ENCODE measurements around the gene OSBP2.
"Not testable (repeated sequence)": the region's sequence is repeated elsewhere in the genome, so short reads cannot be mapped to it uniquely, and the experiment has no call there.

The OSBP2 gene

DNA sequence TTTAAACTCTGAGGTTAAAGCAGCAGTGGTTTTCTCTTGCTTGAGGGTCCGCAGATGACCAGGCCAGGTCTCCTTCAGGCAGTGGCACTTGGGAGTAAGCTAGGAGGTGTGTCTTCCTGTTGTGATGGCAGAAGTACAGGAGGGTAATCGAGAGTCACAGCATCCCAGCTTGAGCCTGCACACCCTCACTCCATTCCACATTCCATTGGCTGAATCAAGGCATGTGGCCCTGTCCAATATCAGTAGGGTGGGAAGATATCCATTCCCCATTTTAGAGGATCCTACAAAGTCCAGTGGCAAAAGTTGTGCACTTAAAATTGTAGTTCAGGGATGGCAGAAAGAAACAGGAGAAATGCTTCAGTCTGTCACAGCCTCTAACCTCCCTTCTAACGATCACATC lies 23.3 kb downstream of the OSBP2 start:
- no peak overlapping the region for H3K4me3 ChIP-seq (ENCODE audit: insufficient read depth, low read depth, low read length)
- H3K9me3 ChIP-seq (ENCODE audit: control insufficient read depth, low read length), result no peaks in the 10 kb centered on the region
- WGBS, 2 experiments, result 97 to 100% methylated on average over 1 to 2 of the region's 3 CpGs
- H3K4me1 ChIP-seq (ENCODE audit: control insufficient read depth, insufficient read depth, low read length), result no peaks in the 10 kb centered on the region
- no peaks in the 10 kb centered on the region for H3K27me3 ChIP-seq (ENCODE audit: control insufficient read depth, insufficient read depth, low read length, poor library complexity, severe bottlenecking)
- no peaks in the 10 kb centered on the region for H3K36me3 ChIP-seq (ENCODE audit: control insufficient read depth, insufficient read depth, low read length)
- H3K27ac ChIP-seq (ENCODE audit: insufficient read depth, low read depth, low read length, poor library complexity, severe bottlenecking), result no peak overlapping the region

DNA sequence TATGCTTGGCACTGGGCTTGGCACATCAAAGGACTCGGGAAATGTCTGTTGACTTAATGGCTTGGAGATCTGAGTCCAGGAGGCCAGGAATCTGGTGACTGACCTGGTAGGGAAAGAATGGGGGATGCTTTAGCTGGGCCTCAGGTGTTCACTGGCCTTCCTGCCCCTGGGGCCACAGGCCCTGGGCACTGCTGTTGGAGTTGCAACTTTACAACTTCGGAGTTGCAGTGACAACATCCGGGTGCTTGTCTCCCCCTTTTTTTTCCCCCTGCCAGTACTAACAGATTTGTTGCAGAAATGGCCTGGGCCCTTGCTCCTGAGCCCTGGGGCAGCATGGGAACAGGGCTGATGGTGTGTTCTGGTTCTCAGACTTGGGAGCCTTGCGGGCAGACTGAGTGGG lies 23.8 kb downstream of the OSBP2 start:
- H3K4me1 ChIP-seq (ENCODE audit: control insufficient read depth, insufficient read depth, low read length), result no peaks in the 10 kb centered on the region
- H3K36me3 ChIP-seq (ENCODE audit: control insufficient read depth, insufficient read depth, low read length), result no peaks in the 10 kb centered on the region
- H3K27ac ChIP-seq (ENCODE audit: insufficient read depth, low read depth, low read length, poor library complexity, severe bottlenecking), result no peak overlapping the region
- no peaks in the 10 kb centered on the region for H3K27me3 ChIP-seq (ENCODE audit: control insufficient read depth, insufficient read depth, low read length, poor library complexity, severe bottlenecking)
- no peak overlapping the region for H3K4me3 ChIP-seq (ENCODE audit: insufficient read depth, low read depth, low read length)
- H3K9me3 ChIP-seq (ENCODE audit: control insufficient read depth, low read length), result no peaks in the 10 kb centered on the region
- WGBS, 2 experiments, result 88 to 89% methylated on average over 4 of the region's 4 CpGs

DNA sequence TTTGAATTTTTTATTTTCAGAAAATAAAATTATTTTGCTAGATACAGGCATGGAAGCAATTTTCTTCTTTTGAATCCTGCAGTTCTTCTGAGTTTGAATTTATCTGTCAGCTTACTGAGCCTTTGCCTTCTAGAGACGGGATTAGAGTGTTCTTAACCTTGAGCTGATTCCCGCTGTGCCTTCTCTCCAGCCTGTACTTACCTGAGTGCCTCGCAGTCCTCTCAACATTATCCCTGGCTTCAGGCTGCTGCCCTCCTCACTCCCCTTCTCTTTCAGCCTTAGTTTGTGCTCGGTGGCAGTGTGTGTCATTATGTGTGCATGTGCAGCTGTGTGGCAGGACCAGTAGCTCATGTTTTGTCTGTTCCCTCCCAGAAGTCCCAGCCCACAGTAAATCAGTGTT lies 24.3 kb downstream of the OSBP2 start:
- H3K36me3 ChIP-seq (ENCODE audit: control insufficient read depth, insufficient read depth, low read length), result no peaks in the 10 kb centered on the region
- H3K9me3 ChIP-seq (ENCODE audit: control insufficient read depth, low read length), result no peaks in the 10 kb centered on the region
- H3K27ac ChIP-seq (ENCODE audit: insufficient read depth, low read depth, low read length, poor library complexity, severe bottlenecking), result no peak overlapping the region
- no peak overlapping the region for H3K4me3 ChIP-seq (ENCODE audit: insufficient read depth, low read depth, low read length)
- H3K27me3 ChIP-seq (ENCODE audit: control insufficient read depth, insufficient read depth, low read length, poor library complexity, severe bottlenecking), result no peaks in the 10 kb centered on the region
- WGBS, 2 experiments, result 84 to 94% methylated on average over 3 to 4 of the region's 4 CpGs
- H3K4me1 ChIP-seq (ENCODE audit: control insufficient read depth, insufficient read depth, low read length), result no peaks in the 10 kb centered on the region

DNA sequence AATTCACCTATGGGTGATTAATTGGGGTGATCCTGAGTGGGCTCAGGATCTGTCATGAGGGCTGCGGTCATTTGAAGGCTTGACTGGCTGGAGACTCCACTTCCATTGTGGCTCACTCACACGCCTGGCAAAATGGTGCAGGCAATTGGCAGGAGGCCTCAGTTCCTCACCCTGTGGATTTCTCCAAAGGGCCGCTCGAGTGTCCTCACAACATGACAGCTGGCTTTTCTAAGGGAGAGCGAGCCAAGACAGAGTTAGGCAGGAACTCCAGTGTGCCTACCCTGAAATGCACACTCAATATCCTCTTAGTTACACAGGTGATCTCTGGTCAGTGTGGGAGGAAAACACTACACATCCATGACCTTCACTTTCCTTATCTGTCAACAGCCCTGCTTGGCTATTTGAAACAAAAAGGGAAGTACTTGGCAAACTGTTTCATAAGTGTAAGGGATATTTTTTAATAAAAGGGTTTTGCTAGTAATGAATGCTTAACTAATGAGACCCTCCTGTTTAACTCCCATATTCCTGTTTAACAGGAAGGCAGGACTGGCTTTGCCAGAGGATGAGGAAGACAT lies 25.7 kb downstream of the OSBP2 start:
- Histone ChIP-seq H3K9me3 (ENCODE audit: control insufficient read depth, low read length) (no peaks in the 10 kb centered on the region), H3K36me3 (ENCODE audit: control insufficient read depth, insufficient read depth, low read length) (no peaks in the 10 kb centered on the region), H3K4me3 (ENCODE audit: insufficient read depth, low read depth, low read length) (no peak overlapping the region), H3K4me1 (ENCODE audit: control insufficient read depth, insufficient read depth, low read length) (no peaks in the 10 kb centered on the region), H3K27me3 (ENCODE audit: control insufficient read depth, insufficient read depth, low read length, poor library complexity, severe bottlenecking) (no peaks in the 10 kb centered on the region), H3K27ac (ENCODE audit: insufficient read depth, low read depth, low read length, poor library complexity, severe bottlenecking) (no peak overlapping the region)
- WGBS, 2 experiments, result 83 to 86% methylated on average over 5 of the region's 5 CpGs

DNA sequence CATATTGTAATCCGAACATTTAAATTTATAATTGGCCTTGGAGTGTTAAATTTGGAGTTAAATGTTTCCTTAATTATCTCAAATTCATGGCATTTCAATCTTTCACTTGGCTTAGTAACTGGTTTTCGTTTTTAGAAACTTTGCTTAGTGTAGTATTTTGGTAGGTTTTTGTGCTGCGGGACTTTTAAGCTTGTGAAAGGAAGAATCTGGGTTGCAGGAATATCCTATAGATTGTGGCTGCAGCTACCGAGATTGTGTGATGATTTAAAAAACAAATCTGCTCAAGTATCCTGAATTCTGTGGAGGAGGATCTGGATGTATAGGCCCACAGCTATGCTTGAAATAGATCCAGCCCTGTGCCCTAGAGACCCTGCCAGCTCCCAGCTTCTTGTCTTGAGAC lies 27.1 kb downstream of the OSBP2 start:
- H3K9me3 ChIP-seq (ENCODE audit: control insufficient read depth, low read length), result no peaks in the 10 kb centered on the region
- H3K36me3 ChIP-seq (ENCODE audit: control insufficient read depth, insufficient read depth, low read length), result no peaks in the 10 kb centered on the region
- no peaks in the 10 kb centered on the region for H3K4me1 ChIP-seq (ENCODE audit: control insufficient read depth, insufficient read depth, low read length)
- WGBS, 2 experiments, result 90 to 96% methylated on average over 3 to 4 of the region's 4 CpGs
- no peak overlapping the region for H3K27ac ChIP-seq (ENCODE audit: insufficient read depth, low read depth, low read length, poor library complexity, severe bottlenecking)
- no peaks in the 10 kb centered on the region for H3K27me3 ChIP-seq (ENCODE audit: control insufficient read depth, insufficient read depth, low read length, poor library complexity, severe bottlenecking)
- H3K4me3 ChIP-seq (ENCODE audit: insufficient read depth, low read depth, low read length), result no peak overlapping the region

DNA sequence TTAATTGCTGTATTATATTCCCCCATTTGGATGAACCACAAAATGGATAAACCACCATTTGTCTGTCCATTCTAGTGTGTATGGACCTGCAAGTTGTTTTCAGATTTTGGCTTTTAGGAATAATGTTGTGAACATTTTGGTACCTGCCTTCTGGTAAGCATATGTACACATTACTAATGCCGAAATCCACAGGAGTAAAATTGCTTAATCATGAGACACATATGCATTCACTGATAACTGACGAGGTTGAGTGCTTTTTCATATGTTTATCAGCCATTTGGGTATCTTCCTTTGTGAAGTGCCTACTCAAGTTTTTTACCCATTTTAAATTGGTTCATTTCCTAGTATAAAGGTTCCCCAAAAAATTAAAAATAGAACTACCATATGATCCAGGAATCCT lies 34.2 kb downstream of the OSBP2 start:
- Histone ChIP-seq H3K4me1 (ENCODE audit: control insufficient read depth, insufficient read depth, low read length) (no peaks in the 10 kb centered on the region), H3K27me3 (ENCODE audit: control insufficient read depth, insufficient read depth, low read length, poor library complexity, severe bottlenecking) (no peaks in the 10 kb centered on the region), H3K4me3 (ENCODE audit: insufficient read depth, low read depth, low read length) (no peak overlapping the region), H3K27ac (ENCODE audit: insufficient read depth, low read depth, low read length, poor library complexity, severe bottlenecking) (no peak overlapping the region), H3K9me3 (ENCODE audit: control insufficient read depth, low read length) (no peaks in the 10 kb centered on the region), H3K36me3 (ENCODE audit: control insufficient read depth, insufficient read depth, low read length) (no peaks in the 10 kb centered on the region)
- WGBS, 2 experiments, result 81 to 94% methylated on average over 2 of the region's 2 CpGs

DNA sequence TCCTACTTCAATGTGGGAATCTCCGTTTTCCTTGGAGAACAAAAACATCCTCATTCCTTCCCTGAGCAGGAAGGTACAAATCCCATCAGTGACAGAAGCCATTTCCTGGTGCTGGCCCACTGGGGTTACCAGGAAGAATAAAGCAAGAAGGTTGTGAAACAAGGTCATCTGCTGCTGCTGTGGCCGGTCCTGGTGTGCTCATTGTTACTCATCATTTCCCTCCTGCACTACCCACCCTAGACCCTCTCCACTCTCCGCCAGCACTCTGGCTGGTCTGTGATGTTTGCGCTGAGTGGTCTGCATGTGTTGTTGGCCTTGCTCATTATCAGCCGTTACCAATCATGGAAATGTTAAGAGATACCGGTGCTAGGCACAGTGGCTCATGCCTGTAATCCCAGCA lies 37.0 kb downstream of the OSBP2 start:
- Histone ChIP-seq H3K9me3 (ENCODE audit: control insufficient read depth, low read length) (no peaks in the 10 kb centered on the region), H3K4me1 (ENCODE audit: control insufficient read depth, insufficient read depth, low read length) (no peaks in the 10 kb centered on the region), H3K27me3 (ENCODE audit: control insufficient read depth, insufficient read depth, low read length, poor library complexity, severe bottlenecking) (no peaks in the 10 kb centered on the region), H3K27ac (ENCODE audit: insufficient read depth, low read depth, low read length, poor library complexity, severe bottlenecking) (no peak overlapping the region), H3K36me3 (ENCODE audit: control insufficient read depth, insufficient read depth, low read length) (no peaks in the 10 kb centered on the region), H3K4me3 (ENCODE audit: insufficient read depth, low read depth, low read length) (no peak overlapping the region)
- WGBS, 2 experiments, result 92 to 94% methylated on average over 6 of the region's 6 CpGs

DNA sequence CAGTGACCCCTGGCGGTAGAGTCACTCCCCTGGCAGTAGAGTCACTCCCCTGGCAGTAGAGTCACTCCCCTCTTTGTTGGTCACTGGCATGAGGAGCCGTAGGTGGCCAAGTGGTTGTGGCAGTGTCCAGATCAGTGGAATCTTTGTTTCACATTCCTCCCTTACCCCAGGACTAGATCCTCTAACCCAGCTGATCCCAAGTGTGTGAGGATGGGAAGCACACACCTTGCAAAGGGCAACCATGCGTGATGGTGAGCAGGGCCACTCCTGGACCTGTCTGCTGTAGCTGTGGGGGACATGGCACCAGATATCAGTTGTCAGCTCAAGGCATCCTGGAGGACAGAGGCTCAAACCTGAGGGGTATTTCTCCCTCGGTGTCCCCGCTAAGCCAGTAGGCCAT lies 37.8 kb downstream of the OSBP2 start:
- H3K27ac ChIP-seq (ENCODE audit: insufficient read depth, low read depth, low read length, poor library complexity, severe bottlenecking), result no peak overlapping the region
- no peaks in the 10 kb centered on the region for H3K36me3 ChIP-seq (ENCODE audit: control insufficient read depth, insufficient read depth, low read length)
- WGBS, 2 experiments, result 91 to 92% methylated on average over 5 of the region's 5 CpGs
- no peak overlapping the region for H3K4me3 ChIP-seq (ENCODE audit: insufficient read depth, low read depth, low read length)
- no peaks in the 10 kb centered on the region for H3K27me3 ChIP-seq (ENCODE audit: control insufficient read depth, insufficient read depth, low read length, poor library complexity, severe bottlenecking)
- no peaks in the 10 kb centered on the region for H3K9me3 ChIP-seq (ENCODE audit: control insufficient read depth, low read length)
- H3K4me1 ChIP-seq (ENCODE audit: control insufficient read depth, insufficient read depth, low read length), result no peaks in the 10 kb centered on the region

DNA sequence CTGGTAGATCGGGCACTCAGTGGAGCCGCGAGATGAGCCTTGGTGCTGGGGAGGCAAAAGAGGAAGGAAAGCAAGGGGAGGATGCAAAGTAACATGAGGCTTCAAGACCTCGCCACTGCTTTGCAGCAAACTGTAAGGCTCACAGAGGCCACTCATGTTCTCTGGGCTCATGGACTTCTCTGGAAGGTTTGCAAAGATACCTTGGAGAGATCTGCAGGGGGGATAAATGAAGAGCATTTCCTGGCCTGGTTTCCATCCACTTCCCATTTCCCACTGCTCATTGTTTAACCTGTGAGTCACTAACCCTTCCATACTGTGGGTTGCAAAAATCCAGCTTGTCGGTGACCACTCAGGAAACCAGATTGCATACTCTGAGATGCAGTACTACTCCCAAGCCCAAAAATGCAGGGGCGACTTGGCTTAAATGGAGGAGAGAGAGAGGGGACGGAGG lies 38.5 kb downstream of the OSBP2 start:
- Histone ChIP-seq H3K4me3 (ENCODE audit: insufficient read depth, low read depth, low read length) (no peak overlapping the region), H3K27me3 (ENCODE audit: control insufficient read depth, insufficient read depth, low read length, poor library complexity, severe bottlenecking) (no peaks in the 10 kb centered on the region), H3K27ac (ENCODE audit: insufficient read depth, low read depth, low read length, poor library complexity, severe bottlenecking) (no peak overlapping the region), H3K9me3 (ENCODE audit: control insufficient read depth, low read length) (no peaks in the 10 kb centered on the region), H3K36me3 (ENCODE audit: control insufficient read depth, insufficient read depth, low read length) (no peaks in the 10 kb centered on the region), H3K4me1 (ENCODE audit: control insufficient read depth, insufficient read depth, low read length) (no peaks in the 10 kb centered on the region)
- 90 to 91% methylated on average over 7 of the region's 7 CpGs for WGBS, 2 experiments

DNA sequence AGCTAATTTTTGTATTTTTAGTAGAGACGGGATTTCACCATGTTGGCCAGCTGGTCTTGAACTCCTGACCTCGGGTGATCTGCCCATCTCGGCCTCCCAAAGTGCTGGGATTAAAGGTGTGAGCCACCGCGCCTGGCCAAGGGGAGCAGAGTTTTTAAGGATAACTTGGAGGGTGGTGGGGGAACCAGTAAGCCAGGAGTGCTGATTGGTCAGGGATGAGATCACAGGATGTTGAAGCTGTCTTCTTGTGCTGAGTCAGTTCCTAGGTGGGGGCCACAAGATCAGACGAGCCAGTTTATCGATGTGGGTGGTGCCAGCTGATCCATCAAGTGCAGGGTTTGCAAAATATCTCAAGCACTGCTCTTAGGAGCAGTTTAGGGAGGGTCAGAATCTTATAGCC lies 45.3 kb downstream of the OSBP2 start:
- not testable (repeated sequence) for H3K27ac ChIP-seq (ENCODE audit: insufficient read depth, low read depth, low read length, poor library complexity, severe bottlenecking); H3K27me3 ChIP-seq (ENCODE audit: control insufficient read depth, insufficient read depth, low read length, poor library complexity, severe bottlenecking); H3K9me3 ChIP-seq (ENCODE audit: control insufficient read depth, low read length); H3K4me1 ChIP-seq (ENCODE audit: control insufficient read depth, insufficient read depth, low read length); H3K36me3 ChIP-seq (ENCODE audit: control insufficient read depth, insufficient read depth, low read length); H3K4me3 ChIP-seq (ENCODE audit: insufficient read depth, low read depth, low read length)
- 91 to 94% methylated on average over 7 of the region's 7 CpGs for WGBS, 2 experiments

DNA sequence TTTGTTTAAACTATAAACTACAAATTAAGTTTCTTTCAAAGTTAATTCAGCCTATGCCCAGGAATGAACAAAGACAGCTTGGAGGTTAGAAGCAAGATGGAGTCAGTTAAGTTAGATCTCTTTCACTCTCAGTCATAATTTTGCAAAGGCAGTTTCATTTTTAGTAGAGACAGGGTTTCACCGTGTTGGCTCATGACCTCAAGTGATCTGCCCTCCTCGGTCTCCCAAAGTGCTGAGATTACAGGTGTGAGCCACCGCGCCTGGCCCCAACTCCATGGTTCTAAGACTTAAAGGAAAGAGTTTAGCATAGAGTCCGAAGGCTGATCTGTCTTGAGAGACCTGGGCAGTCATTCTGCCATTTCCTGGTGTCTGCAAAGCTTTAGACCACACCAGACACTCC lies 45.8 kb downstream of the OSBP2 start:
- H3K27ac ChIP-seq (ENCODE audit: insufficient read depth, low read depth, low read length, poor library complexity, severe bottlenecking); H3K4me3 ChIP-seq (ENCODE audit: insufficient read depth, low read depth, low read length); H3K36me3 ChIP-seq (ENCODE audit: control insufficient read depth, insufficient read depth, low read length); H3K4me1 ChIP-seq (ENCODE audit: control insufficient read depth, insufficient read depth, low read length); H3K9me3 ChIP-seq (ENCODE audit: control insufficient read depth, low read length); H3K27me3 ChIP-seq (ENCODE audit: control insufficient read depth, insufficient read depth, low read length, poor library complexity, severe bottlenecking): not testable (repeated sequence)
- WGBS, 2 experiments, result 91 to 94% methylated on average over 5 of the region's 5 CpGs

Data from ectodermal cell (in vitro differentiated cells).